B cell (primary cell): ENCODE data around the gene ELK3.

Experiments used
- CTCF ChIP-seq: fragments of 200-600 bp; IDR thresholded peaks from one replicate; pipeline ENCODE4 v1.8.0; 2022; ENCODE audit warnings: antibody characterized with exemption, mild to moderate bottlenecking
- EZH2 ChIP-seq: IDR thresholded peaks from 2 replicates; pipeline ENCODE4 v1.6.1; 2012; ENCODE audit warnings: borderline replicate concordance, low read depth, mild to moderate bottlenecking, moderate library complexity, low read length; ENCODE audit not compliant: insufficient read depth, poor library complexity, severe bottlenecking

DNA sequence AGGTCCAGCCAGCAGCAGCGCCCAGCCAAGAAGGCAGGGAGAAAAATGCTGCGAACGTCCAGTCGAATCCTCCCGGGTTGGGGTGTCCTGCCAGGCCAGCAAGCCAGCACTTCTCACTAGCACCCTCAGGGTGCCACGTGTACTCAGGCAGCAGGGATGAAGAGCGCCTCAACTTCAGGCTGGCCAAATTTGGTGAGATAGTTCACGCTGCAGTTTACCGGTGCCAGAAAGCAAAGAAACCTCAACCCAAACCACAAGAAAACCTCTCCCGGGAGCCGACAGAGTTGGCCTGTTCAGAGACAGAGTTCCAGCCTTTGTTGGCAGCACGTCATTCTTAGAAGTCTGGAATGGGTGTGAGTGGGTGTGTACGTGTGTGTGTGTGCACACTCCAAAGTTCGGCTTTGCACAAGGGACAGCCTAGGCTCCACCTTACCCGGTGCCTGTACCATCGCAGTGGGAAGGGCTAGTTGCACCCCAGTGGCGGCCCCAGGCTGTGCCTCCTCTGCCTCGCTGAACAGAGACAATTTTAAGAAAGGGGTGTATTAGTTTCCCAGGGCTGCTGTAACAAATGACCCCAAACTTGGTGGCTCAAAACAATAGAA lies 42.1 kb downstream of the ELK3 start:
- no peak for TF ChIP-seq CTCF
- no peak for TF ChIP-seq EZH2
